ENCODE measurements around the gene GNE.

GNE gene

GRCh38 chr9:36190388-36191289 is 67.6 kb downstream of the GNE start, which contains the start of gene CLTA (continued):
- 0 out of 2 replicates have a peak, but pooled peaks have one; percentile 39 for TF ChIP-seq PRDM4 (tag by site-specific recombination; IDR thresholded peaks at IDR 0.05)
- TF ChIP-seq ZNF223 (tag by site-specific recombination; IDR thresholded peaks at IDR 0.05): no peak
- no peak for TF ChIP-seq MEIS1 (CRISPR knock-in tag; IDR thresholded peaks at IDR 0.05; ENCODE audit: borderline replicate concordance)
- TF ChIP-seq ZNF121 (tag by site-specific recombination; IDR thresholded peaks at IDR 0.05): no peak
- TF ChIP-seq KLF10 (tag by site-specific recombination; IDR thresholded peaks at IDR 0.05): no peak
- no peak for TF ChIP-seq OSR2 (tag by site-specific recombination; IDR thresholded peaks at IDR 0.05)
- no peak for TF ChIP-seq ZNF114 (tag by site-specific recombination; IDR thresholded peaks at IDR 0.05)
- TF ChIP-seq ZNF843 (tag by site-specific recombination; IDR thresholded peaks at IDR 0.05): no peak
- no peak for TF ChIP-seq BCL11B (tag by site-specific recombination; IDR thresholded peaks at IDR 0.05; ENCODE audit: low read depth)
- no peak for TF ChIP-seq ZFP69B (tag by site-specific recombination; IDR thresholded peaks at IDR 0.05)
- TF ChIP-seq ZXDB (tag by site-specific recombination; IDR thresholded peaks at IDR 0.05): 0 out of 2 replicates have a peak, but pooled peaks have one; percentile 50
- no peak for TF ChIP-seq ZNF157 (tag by site-specific recombination; IDR thresholded peaks at IDR 0.05)
- TF ChIP-seq ZNF23 (tag by site-specific recombination; IDR thresholded peaks at IDR 0.05; ENCODE audit: borderline replicate concordance): no peak
- no peak for TF ChIP-seq ZNF548 (tag by site-specific recombination; IDR thresholded peaks at IDR 0.05)
- TF ChIP-seq ZNF704 (tag by site-specific recombination; IDR thresholded peaks at IDR 0.05): no peak
- no peak; the same call in 1 of the 2 replicates for TF ChIP-seq KLF9 (tag by site-specific recombination; IDR thresholded peaks at IDR 0.05; ENCODE audit: low read depth)
- no peak for TF ChIP-seq ZNF280D (tag by site-specific recombination; IDR thresholded peaks at IDR 0.05)
- peak; percentile 95 for TF ChIP-seq ZNF449 (tag by site-specific recombination; IDR thresholded peaks at IDR 0.05)
- no peak for TF ChIP-seq ZNF558 (tag by site-specific recombination; IDR thresholded peaks at IDR 0.05)
- no peak for TF ChIP-seq ZNF26 (tag by site-specific recombination; IDR thresholded peaks at IDR 0.05)
- TF ChIP-seq ZFP3 (tag by site-specific recombination; IDR thresholded peaks at IDR 0.05; ENCODE audit: low read depth): no peak
- TF ChIP-seq GLI4 (tag by site-specific recombination; IDR thresholded peaks at IDR 0.05): no peak
- TF ChIP-seq SCRT2 (tag by site-specific recombination; IDR thresholded peaks at IDR 0.05): no peak
- TF ChIP-seq ZBTB17 (tag by site-specific recombination; IDR thresholded peaks at IDR 0.05): peak; percentile 73
- TF ChIP-seq ZNF239 (tag by site-specific recombination; IDR thresholded peaks at IDR 0.05): no peak
- no peak for TF ChIP-seq ZNF140 (tag by site-specific recombination; IDR thresholded peaks at IDR 0.05)
- peak; percentile 57 for TF ChIP-seq ZIC2 (tag by site-specific recombination; IDR thresholded peaks at IDR 0.05)
- TF ChIP-seq GLIS1 (tag by site-specific recombination; IDR thresholded peaks at IDR 0.05): peak; percentile 87
- TF ChIP-seq ZNF701 (tag by site-specific recombination; IDR thresholded peaks at IDR 0.05): no peak
- TF ChIP-seq ZNF132 (tag by site-specific recombination; IDR thresholded peaks at IDR 0.05; ENCODE audit: borderline replicate concordance): no peak
- no peak for TF ChIP-seq ZNF768 (tag by site-specific recombination; IDR thresholded peaks at IDR 0.05)
- no peak for TF ChIP-seq ZNF37A (tag by site-specific recombination; IDR thresholded peaks at IDR 0.05)
